Measurements from ENCODE around the gene ADGRL4. TPM values are rescaled to one million over a fixed set of nuclear protein-coding genes. Genes with fewer than 3 reads are reported as not detected.
"Not testable (repeated sequence)": the region's sequence is repeated elsewhere in the genome, so short reads cannot be mapped to it uniquely, and the experiment has no call there.

The ADGRL4 gene
- total RNA-seq, 1 donor from 2014 or later = not detected

DNA sequence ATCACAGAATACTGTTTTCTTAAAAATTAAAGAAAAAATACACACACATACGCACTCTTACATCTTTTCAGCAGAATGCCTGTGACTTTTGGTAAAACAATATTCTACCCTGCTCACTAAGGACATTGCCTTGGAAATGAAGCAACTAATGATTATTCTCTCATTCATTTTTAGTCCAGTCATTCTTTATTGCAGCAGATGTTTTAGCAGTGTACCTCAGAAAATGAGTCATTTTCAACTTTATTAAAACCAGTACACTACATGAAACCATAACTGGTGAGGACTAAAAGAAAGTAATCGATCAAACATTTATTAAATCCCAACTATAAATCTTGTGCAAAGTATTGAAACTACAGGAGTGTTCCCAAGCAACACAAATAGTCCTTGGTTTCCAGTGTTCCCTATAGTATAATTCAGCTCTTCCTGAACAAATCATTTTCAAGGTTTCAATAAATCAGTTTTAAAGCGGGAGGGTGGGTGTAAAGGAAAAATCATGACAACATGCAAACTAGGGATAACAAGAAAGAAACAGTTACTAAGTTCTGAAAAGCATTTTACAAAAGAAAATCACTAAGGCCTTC, 114.2 kb downstream of the ADGRL4 start:
- Mint-ChIP-seq H3K27ac (no peak overlapping the region), H3K36me3 (ENCODE audit: low read depth) (no peaks in the 10 kb centered on the region), H3K9me3 (no peaks in the 10 kb centered on the region), H3K27me3 (no peaks in the 10 kb centered on the region), H3K4me1 (no peaks in the 10 kb centered on the region), H3K4me3 (no peak overlapping the region)
- intact Hi-C loops (cut with micrococcal nuclease) = no loop called here
- DNase-seq = no peak

- no peaks in the 10 kb centered on the region for H3K9me3 Mint-ChIP-seq
- no peaks in the 10 kb centered on the region for H3K4me1 Mint-ChIP-seq
- H3K27me3 Mint-ChIP-seq = no peaks in the 10 kb centered on the region
- H3K36me3 Mint-ChIP-seq (ENCODE audit: low read depth) = no peaks in the 10 kb centered on the region
- intact Hi-C loops (cut with micrococcal nuclease) = no loop called here
- no peak for DNase-seq
- no peak overlapping the region for H3K27ac Mint-ChIP-seq
- no peak overlapping the region for H3K4me3 Mint-ChIP-seq
Measured at GRCh38 chr1:78887458-78887857, 119.1 kb downstream of the ADGRL4 start.

GRCh38 chr1:78884685-78885452, 121.7 kb downstream of the ADGRL4 start:
- intact Hi-C loops (cut with micrococcal nuclease) = no loop called here
- H3K36me3 Mint-ChIP-seq (ENCODE audit: low read depth) = no peaks in the 10 kb centered on the region
- H3K4me3 Mint-ChIP-seq = no peak overlapping the region
- no peaks in the 10 kb centered on the region for H3K9me3 Mint-ChIP-seq
- no peak for DNase-seq
- H3K4me1 Mint-ChIP-seq = no peaks in the 10 kb centered on the region
- no peak overlapping the region for H3K27ac Mint-ChIP-seq
- H3K27me3 Mint-ChIP-seq = no peaks in the 10 kb centered on the region

DNA sequence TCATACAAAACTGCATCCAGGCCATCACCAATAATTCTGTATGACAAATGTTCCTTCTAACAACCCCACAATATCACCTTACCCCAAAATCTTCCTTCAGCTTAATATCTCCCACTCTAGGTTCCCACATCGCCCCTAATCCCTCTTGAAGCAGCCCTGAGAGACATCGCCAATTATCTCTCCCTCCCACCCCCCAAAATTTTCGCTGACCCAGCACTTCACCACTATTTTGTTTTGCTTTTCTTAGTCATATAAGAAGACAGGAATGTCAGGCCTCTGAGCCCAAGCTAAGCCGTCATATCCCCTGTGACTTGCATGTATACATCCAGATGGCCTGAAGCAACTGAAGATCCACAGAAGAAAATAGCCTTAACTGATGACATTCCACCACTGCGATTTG, 126.3 kb downstream of the ADGRL4 start:
- no peak overlapping the region for H3K4me3 Mint-ChIP-seq
- intact Hi-C loops (cut with micrococcal nuclease) = no loop called here
- no peak overlapping the region for H3K27ac Mint-ChIP-seq
- no peaks in the 10 kb centered on the region for H3K4me1 Mint-ChIP-seq
- no peaks in the 10 kb centered on the region for H3K27me3 Mint-ChIP-seq
- H3K36me3 Mint-ChIP-seq (ENCODE audit: low read depth) = no peaks in the 10 kb centered on the region
- no peaks in the 10 kb centered on the region for H3K9me3 Mint-ChIP-seq
- no peak for DNase-seq

GRCh38 chr1:78875986-78876385, 130.5 kb downstream of the ADGRL4 start:
- H3K36me3 Mint-ChIP-seq (ENCODE audit: low read depth); DNase-seq; intact Hi-C loops (cut with micrococcal nuclease); H3K27ac Mint-ChIP-seq; H3K27me3 Mint-ChIP-seq; H3K4me1 Mint-ChIP-seq; H3K4me3 Mint-ChIP-seq; H3K9me3 Mint-ChIP-seq: not testable (repeated sequence)

GRCh38 chr1:78872801-78873200, 133.7 kb downstream of the ADGRL4 start:
- H3K36me3 Mint-ChIP-seq (ENCODE audit: low read depth); intact Hi-C loops (cut with micrococcal nuclease); H3K4me1 Mint-ChIP-seq; H3K27ac Mint-ChIP-seq; DNase-seq; H3K27me3 Mint-ChIP-seq; H3K9me3 Mint-ChIP-seq; H3K4me3 Mint-ChIP-seq: not testable (repeated sequence)

DNA sequence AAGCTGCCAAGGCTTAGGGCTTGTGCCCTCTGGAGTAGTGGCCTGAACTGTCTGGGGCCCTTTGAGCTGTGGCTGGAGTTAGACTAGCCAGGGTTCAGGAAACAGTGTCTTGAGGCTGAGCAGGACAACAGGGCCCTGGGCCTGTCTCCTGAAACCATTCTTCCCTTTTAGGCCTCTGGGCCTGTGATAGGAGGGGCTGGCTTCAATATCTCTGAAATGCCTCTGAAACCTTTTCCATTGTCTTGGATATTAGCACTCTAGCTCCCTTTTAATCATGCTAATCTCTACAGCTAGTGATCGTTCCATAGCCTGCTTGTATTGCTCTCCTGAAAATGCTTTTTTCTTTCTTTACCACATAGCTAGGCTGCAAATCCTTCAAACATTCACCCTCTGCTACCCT, 135.3 kb downstream of the ADGRL4 start:
- Mint-ChIP-seq H3K27ac (no peak overlapping the region), H3K36me3 (ENCODE audit: low read depth) (no peaks in the 10 kb centered on the region)

GRCh38 chr1:78869136-78869535, 137.4 kb downstream of the ADGRL4 start:
- H3K4me3 Mint-ChIP-seq = no peak overlapping the region
- peaks cover 3% of the 10 kb centered on the region for H3K9me3 Mint-ChIP-seq
- H3K27me3 Mint-ChIP-seq = no peaks in the 10 kb centered on the region
- no peak overlapping the region for H3K27ac Mint-ChIP-seq
- no peaks in the 10 kb centered on the region for H3K4me1 Mint-ChIP-seq
- DNase-seq = no peak
- intact Hi-C loops (cut with micrococcal nuclease) = no loop called here
- H3K36me3 Mint-ChIP-seq (ENCODE audit: low read depth) = no peaks in the 10 kb centered on the region

More for the DNA sequence above, 135.3 kb downstream of the ADGRL4 start:
- intact Hi-C loops (cut with micrococcal nuclease) = no loop called here
- Mint-ChIP-seq H3K27me3 (no peaks in the 10 kb centered on the region), H3K4me3 (no peak overlapping the region), H3K9me3 (no peaks in the 10 kb centered on the region), H3K4me1 (no peaks in the 10 kb centered on the region)
- no peak for DNase-seq

GRCh38 chr1:78864175-78864574, 142.4 kb downstream of the ADGRL4 start:
- Mint-ChIP-seq H3K9me3 (peaks cover 3% of the 10 kb centered on the region), H3K36me3 (ENCODE audit: low read depth) (no peaks in the 10 kb centered on the region), H3K4me1 (no peaks in the 10 kb centered on the region), H3K27me3 (no peaks in the 10 kb centered on the region), H3K4me3 (no peak overlapping the region), H3K27ac (no peak overlapping the region)
- intact Hi-C loops (cut with micrococcal nuclease) = no loop called here
- no peak for DNase-seq

- Mint-ChIP-seq H3K4me3 (no peak overlapping the region), H3K27me3 (no peaks in the 10 kb centered on the region), H3K4me1 (peaks cover 5% of the 10 kb centered on the region), H3K9me3 (peaks cover 4% of the 10 kb centered on the region), H3K27ac (no peak overlapping the region), H3K36me3 (ENCODE audit: low read depth) (no peaks in the 10 kb centered on the region)
- intact Hi-C loops (cut with micrococcal nuclease) = no loop called here
- DNase-seq = no peak
Measured at GRCh38 chr1:78856096-78856495, 150.4 kb downstream of the ADGRL4 start.

- Mint-ChIP-seq H3K9me3 (peaks cover 4% of the 10 kb centered on the region), H3K27ac (no peak overlapping the region), H3K4me3 (no peak overlapping the region), H3K4me1 (peaks cover 5% of the 10 kb centered on the region), H3K27me3 (no peaks in the 10 kb centered on the region), H3K36me3 (ENCODE audit: low read depth) (no peaks in the 10 kb centered on the region)
- intact Hi-C loops (cut with micrococcal nuclease) = no loop called here
- no peak for DNase-seq
Measured at GRCh38 chr1:78855258-78855657, 151.3 kb downstream of the ADGRL4 start.

- Mint-ChIP-seq H3K27ac (no peak overlapping the region), H3K4me3 (no peak overlapping the region), H3K27me3 (no peaks in the 10 kb centered on the region), H3K4me1 (peaks cover 5% of the 10 kb centered on the region), H3K36me3 (ENCODE audit: low read depth) (no peaks in the 10 kb centered on the region), H3K9me3 (peaks cover 4% of the 10 kb centered on the region)
- intact Hi-C loops (cut with micrococcal nuclease) = no loop called here
- DNase-seq = no peak
Measured at GRCh38 chr1:78854556-78854955, 152.0 kb downstream of the ADGRL4 start.

DNA sequence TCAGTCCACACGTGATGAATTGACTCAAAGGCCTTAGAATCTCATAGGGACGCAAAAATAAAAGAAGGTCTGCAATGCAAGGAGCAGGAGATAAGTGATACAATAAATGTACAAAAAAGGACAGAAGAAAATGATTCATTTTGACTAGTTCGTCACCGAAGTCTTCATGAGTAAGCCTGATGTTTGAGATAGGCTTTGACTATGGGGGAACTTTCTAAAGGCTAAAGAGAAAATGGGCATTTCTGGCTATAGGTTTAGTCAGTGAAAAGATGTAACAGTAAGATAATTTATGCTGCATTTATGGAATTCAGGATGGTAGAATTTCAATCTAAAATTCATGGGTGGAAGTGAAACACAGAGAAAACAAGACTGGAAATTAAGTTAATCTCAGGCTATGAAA, 163.0 kb downstream of the ADGRL4 start:
- no peaks in the 10 kb centered on the region for H3K36me3 Mint-ChIP-seq (ENCODE audit: low read depth)
- H3K27ac Mint-ChIP-seq = no peak overlapping the region
- H3K27me3 Mint-ChIP-seq = no peaks in the 10 kb centered on the region
- DNase-seq = no peak
- intact Hi-C loops (cut with micrococcal nuclease) = no loop called here
- H3K4me1 Mint-ChIP-seq = no peaks in the 10 kb centered on the region
- H3K4me3 Mint-ChIP-seq = no peak overlapping the region
- H3K9me3 Mint-ChIP-seq = no peaks in the 10 kb centered on the region

- Mint-ChIP-seq H3K4me1 (no peaks in the 10 kb centered on the region), H3K4me3 (no peak overlapping the region), H3K27ac (no peak overlapping the region), H3K27me3 (no peaks in the 10 kb centered on the region), H3K9me3 (no peaks in the 10 kb centered on the region), H3K36me3 (ENCODE audit: low read depth) (no peaks in the 10 kb centered on the region)
- no peak for DNase-seq
- intact Hi-C loops (cut with micrococcal nuclease) = no loop called here
Measured at GRCh38 chr1:78843111-78843510, 163.4 kb downstream of the ADGRL4 start.

All from activated CD4-positive, alpha-beta T cell treated with anti-CD3 and anti-CD28 coated beads, Interleukin-2, amount 10 ng/mL, durations not matched to agents 24 days and 14 days (primary cell).